GM19023 (cell line): ENCODE data around the gene SF1.

Experiments
- ATAC-seq: cut with Tn5 transposase; IDR thresholded peaks from one replicate; pipeline ENCODE4 v1.9.1; 2021; ENCODE audit warnings: mild to moderate bottlenecking, moderate library complexity; ENCODE audit not compliant: unreplicated experiment

Gene SF1

GRCh38 chr11:64714666-64715065 lies 63.7 kb downstream of the SF1 start:
- ATAC-seq, result no peak
